GM21367 (cell line): Measurements from ENCODE around the gene P2RX5.

Experiments used
- ATAC-seq: cut with Tn5 transposase; IDR thresholded peaks from one replicate; pipeline ENCODE4 v1.9.1; 2021; ENCODE audit not compliant: unreplicated experiment

The P2RX5 gene

DNA sequence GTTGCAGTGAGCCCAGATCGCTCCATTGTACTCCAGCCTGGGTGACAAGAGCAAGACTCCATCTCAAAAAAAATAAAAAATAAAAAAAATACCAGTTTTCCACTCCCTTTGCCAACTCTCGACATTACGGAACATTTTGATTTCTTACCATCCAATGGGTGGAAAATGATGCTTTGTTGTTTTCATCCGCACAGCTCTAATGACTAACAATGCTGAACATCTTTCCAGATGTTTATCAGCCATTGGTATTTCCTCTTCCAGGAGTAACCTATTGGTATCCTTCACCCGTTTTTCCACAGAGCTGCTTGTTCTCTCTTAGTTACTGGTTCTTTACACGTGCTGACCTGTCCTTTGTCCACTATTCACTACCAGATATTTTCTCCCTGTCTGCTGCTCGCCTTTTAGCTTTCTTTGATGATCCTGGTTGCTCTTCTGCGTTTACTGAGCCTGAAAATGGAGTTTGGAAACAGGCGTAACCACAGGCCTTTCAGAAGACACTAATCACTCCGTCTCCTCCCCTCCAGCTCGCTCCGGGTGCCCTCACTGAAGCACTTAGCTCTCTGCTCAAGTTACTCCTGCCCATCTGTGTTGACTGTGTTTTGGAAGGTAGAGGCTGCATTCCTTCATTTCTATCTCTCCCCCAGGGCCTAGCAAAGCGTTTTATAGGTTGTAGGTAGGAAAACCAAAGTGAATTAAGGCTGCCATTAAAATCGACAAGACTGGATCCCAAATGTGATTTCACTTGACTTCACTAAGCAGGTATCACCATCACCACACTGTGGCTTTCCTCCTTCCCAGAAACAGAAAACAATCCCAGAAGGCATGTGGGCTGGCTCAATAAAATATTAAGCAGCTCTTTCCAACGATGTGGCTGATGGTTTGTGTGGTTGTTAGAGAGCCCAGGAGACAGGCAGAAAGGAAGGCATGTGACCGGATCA lies 68.9 kb downstream of the P2RX5 start:
- no peak for ATAC-seq
